ENCODE data around the gene PARP16.
"Not testable (repeated sequence)": the region's sequence is repeated elsewhere in the genome, so short reads cannot be mapped to it uniquely, and the experiment has no call there.

Gene PARP16

GRCh38 chr15:65231306-65231705, 55.4 kb downstream of the PARP16 start:
- DNase-seq (ENCODE audit: low spot score): no peak
- in situ Hi-C loops (cut with MboI; ENCODE audit: low pct_unique_long_range_greater_than_20kb, low sequenced_read_pairs, unreplicated experiment): no loop called here
- no peak for TF ChIP-seq CTCF (IDR thresholded peaks at IDR 0.05; ENCODE audit: extremely low read depth, insufficient read depth, missing control alignments)

- in situ Hi-C loops (cut with MboI; ENCODE audit: low pct_unique_long_range_greater_than_20kb, low sequenced_read_pairs, unreplicated experiment); DNase-seq (ENCODE audit: low spot score): not testable (repeated sequence)
Measured at GRCh38 chr15:65226901-65227300, 59.8 kb downstream of the PARP16 start.

- in situ Hi-C loops (cut with MboI; ENCODE audit: low pct_unique_long_range_greater_than_20kb, low sequenced_read_pairs, unreplicated experiment): no loop called here
Measured at GRCh38 chr15:65226221-65226620, 60.5 kb downstream of the PARP16 start.

GRCh38 chr15:65223996-65224395, 62.7 kb downstream of the PARP16 start:
- in situ Hi-C loops (cut with MboI; ENCODE audit: low pct_unique_long_range_greater_than_20kb, low sequenced_read_pairs, unreplicated experiment): no loop called here
- TF ChIP-seq CTCF (IDR thresholded peaks at IDR 0.05; ENCODE audit: extremely low read depth, insufficient read depth, missing control alignments): no peak
- no peak for DNase-seq (ENCODE audit: low spot score)

More at GRCh38 chr15:65226221-65226620, 60.5 kb downstream of the PARP16 start:
- no peak for DNase-seq (ENCODE audit: low spot score)
- no peak for TF ChIP-seq CTCF (IDR thresholded peaks at IDR 0.05; ENCODE audit: extremely low read depth, insufficient read depth, missing control alignments)

- no peak for TF ChIP-seq CTCF (IDR thresholded peaks at IDR 0.05; ENCODE audit: extremely low read depth, insufficient read depth, missing control alignments)
- in situ Hi-C loops (cut with MboI; ENCODE audit: low pct_unique_long_range_greater_than_20kb, low sequenced_read_pairs, unreplicated experiment): no loop called here
- no peak for DNase-seq (ENCODE audit: low spot score)
Measured at GRCh38 chr15:65222891-65223290, 63.8 kb downstream of the PARP16 start.

- no peak for DNase-seq (ENCODE audit: low spot score)
- in situ Hi-C loops (cut with MboI; ENCODE audit: low pct_unique_long_range_greater_than_20kb, low sequenced_read_pairs, unreplicated experiment): no loop called here
- TF ChIP-seq CTCF (IDR thresholded peaks at IDR 0.05; ENCODE audit: extremely low read depth, insufficient read depth, missing control alignments): no peak
Measured at GRCh38 chr15:65221697-65222096, 65.0 kb downstream of the PARP16 start.

GRCh38 chr15:65219137-65219536, 67.5 kb downstream of the PARP16 start:
- no peak for TF ChIP-seq CTCF (IDR thresholded peaks at IDR 0.05; ENCODE audit: extremely low read depth, insufficient read depth, missing control alignments)
- in situ Hi-C loops (cut with MboI; ENCODE audit: low pct_unique_long_range_greater_than_20kb, low sequenced_read_pairs, unreplicated experiment): no loop called here
- no peak for DNase-seq (ENCODE audit: low spot score)
